Mammary epithelial cell (primary cell): ENCODE data around the gene ZNF653.

Experiments
- CTCF ChIP-seq, 2 donors: IDR thresholded peaks in 1 of 2; conservative IDR thresholded peaks in 1 of 2; 2 replicates each; pipeline ENCODE4 v1.5.1; 2011 to 2012; ENCODE audit warnings: inconsistent platforms in 2 of 2, low read length in 2 of 2, mild to moderate bottlenecking in 2 of 2, control low read depth in 1 of 2, low read depth in 1 of 2; ENCODE audit not compliant: insufficient read depth in 1 of 2; ENCODE audit errors: extremely low read depth in 1 of 2
- EZH2 ChIP-seq: IDR thresholded peaks from 2 replicates; pipeline ENCODE4 v1.6.1; 2012; ENCODE audit warnings: low read length, inconsistent platforms, borderline replicate concordance

GRCh38 chr19:11446271-11446651 lies 59.4 kb downstream of the ZNF653 start:
- TF ChIP-seq CTCF (conservative IDR thresholded peaks at IDR 0.05 in 1 of 2, IDR thresholded peaks at IDR 0.05 in 1 of 2; ENCODE audit: extremely low read depth in 1 of 2, insufficient read depth in 1 of 2, low read depth in 1 of 2, low read length in 2 of 2) (no peak), EZH2 (no peak)
